Sigmoid colon (tissue), 4 donors: ENCODE data around the gene CTNNAL1.

Experiments
- EP300 ChIP-seq, 4 donors: sonication (generic); formaldehyde crosslinking; IDR thresholded peaks; one replicate each; pipeline ENCODE4 v1.6.1; 2017; ENCODE audit warnings: antibody characterized with exemption in 4 of 4
- POLR2A ChIP-seq, 2 donors: fragments of 450-650 bp; IDR thresholded peaks; one replicate each; pipeline ENCODE4 v1.6.1; 2016; ENCODE audit warnings: antibody characterized with exemption in 2 of 2, mild to moderate bottlenecking in 2 of 2, moderate library complexity in 2 of 2

DNA sequence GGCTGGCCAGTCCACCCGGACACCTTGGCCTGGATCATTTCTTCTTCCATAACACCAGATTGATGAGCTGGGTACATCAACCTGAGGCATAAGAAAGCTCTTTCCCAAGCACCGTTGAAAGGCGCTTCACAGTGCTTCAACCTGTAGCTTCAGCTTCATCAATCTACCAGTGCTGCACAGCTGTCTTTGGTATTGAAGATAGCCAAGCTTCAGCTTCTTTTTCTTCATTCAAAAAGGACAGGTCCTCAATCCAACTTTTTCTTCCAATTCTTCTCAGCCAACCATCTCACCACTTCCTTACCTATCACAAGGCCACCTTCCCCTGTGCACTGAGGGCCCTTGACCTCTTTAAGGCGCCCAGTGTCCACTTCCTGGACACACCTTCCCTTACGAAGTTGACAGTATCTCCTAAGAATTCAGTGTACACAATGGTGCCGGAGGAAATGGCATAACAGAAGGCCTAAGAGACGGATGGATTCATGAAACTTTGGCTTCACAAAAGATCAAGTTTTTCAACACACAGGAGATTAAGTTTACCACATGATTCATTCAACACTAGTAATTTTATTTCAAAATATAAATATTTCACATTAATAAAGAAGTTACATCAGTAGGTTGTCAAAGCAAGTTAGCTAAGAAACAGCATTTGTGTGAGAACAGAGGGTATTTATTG is 1.4 kb upstream of the CTNNAL1 start:
- no peak for TF ChIP-seq POLR2A (IDR thresholded peaks at IDR 0.05)
- TF ChIP-seq EP300 (IDR thresholded peaks at IDR 0.05), result no peak
